Colonic mucosa (tissue), 4 donors: ENCODE measurements around the gene YTHDF1. TPM values are rescaled to one million over a fixed set of nuclear protein-coding genes. Genes with fewer than 3 reads are reported as not detected.

Experiments used
- DNase-seq: peaks from one replicate; pipeline ENCODE4 v3.0.0-alpha.2; 2020
- H3K27ac ChIP-seq: fragments of 200-600 bp; one replicate; pipeline ENCODE4 v1.8.0; 2021
- H3K27me3 ChIP-seq: fragments of 200-600 bp; one replicate; pipeline ENCODE4 v1.8.0; 2021
- H3K36me3 ChIP-seq: fragments of 200-600 bp; one replicate; pipeline ENCODE4 v1.8.0; 2021
- H3K4me1 ChIP-seq: fragments of 200-600 bp; one replicate; pipeline ENCODE4 v1.8.0; 2021; ENCODE audit warnings: mild to moderate bottlenecking
- H3K4me3 ChIP-seq: fragments of 200-600 bp; one replicate; pipeline ENCODE4 v1.8.0; 2021
- H3K9ac ChIP-seq, 2 donors: one replicate each; pipeline ENCODE4 v1.7.0; 2013; ENCODE audit warnings: control low read depth in 2 of 2, low read depth in 2 of 2, low read length in 2 of 2
- H3K9me3 ChIP-seq: fragments of 200-600 bp; one replicate; pipeline ENCODE4 v1.8.0; 2021
- CTCF ChIP-seq: fragments of 200-600 bp; IDR thresholded peaks from one replicate; pipeline ENCODE4 v1.8.0; 2022; ENCODE audit warnings: antibody characterized with exemption, mild to moderate bottlenecking
- intact Hi-C: fragments of 100-400 bp; cut with DNase I; formaldehyde crosslinking; loops from one replicate; pipeline ENCODE4 v1.14.1; 2022
- microRNA-seq: library from miRNA; unstranded; fragments of <30 nt; microRNA quantifications from one replicate; pipeline ENCODE4, GENCODE V29; 2019
- total RNA-seq, 2 donors: library from RNA; stranded (reverse); fragmentation: NEBNext Ultra II Directional in 1 of 2; extraction: Animal tissue kit (Norgen Biotek cat#: 25700) in 1 of 2; gene quantifications; one replicate each; pipeline ENCODE4 v1.2.1, GENCODE V29; 2021
- donor health status: healthy.
- donor health status: DM: no; HTN: no; CAD: no.
- donor health status: DM: no; HTN: no; CAD: no.

The YTHDF1 gene
- total RNA-seq, 2 donors from 2014 or later = 35.4 to 38.7 TPM

GRCh38 chr20:63150391-63150898 lies 65.5 kb downstream of the YTHDF1 start:
- Histone ChIP-seq H3K27ac (no peak overlapping the region), H3K9ac (no peak overlapping the region), H3K9me3 (no peaks in the 10 kb centered on the region), H3K36me3 (no peaks in the 10 kb centered on the region), H3K4me1 (no peaks in the 10 kb centered on the region), H3K4me3 (no peak overlapping the region), H3K27me3 (peaks cover 10% of the 10 kb centered on the region)
- intact Hi-C loops = no loop called here
- TF ChIP-seq CTCF = no peak
- DNase-seq = no peak

- Histone ChIP-seq H3K4me3 (no peak overlapping the region), H3K27me3 (peaks cover 10% of the 10 kb centered on the region), H3K4me1 (no peaks in the 10 kb centered on the region), H3K36me3 (no peaks in the 10 kb centered on the region), H3K9ac (no peak overlapping the region), H3K27ac (no peak overlapping the region), H3K9me3 (no peaks in the 10 kb centered on the region)
- DNase-seq = no peak
- TF ChIP-seq CTCF = no peak
- intact Hi-C loops = no loop called here
Measured at GRCh38 chr20:63149531-63150192, 66.3 kb downstream of the YTHDF1 start.

GRCh38 chr20:63148696-63149095 lies 67.2 kb downstream of the YTHDF1 start:
- Histone ChIP-seq H3K27me3 (peaks cover 7% of the 10 kb centered on the region), H3K9me3 (no peaks in the 10 kb centered on the region), H3K4me1 (no peaks in the 10 kb centered on the region), H3K9ac (no peak overlapping the region), H3K27ac (no peak overlapping the region), H3K4me3 (no peak overlapping the region), H3K36me3 (no peaks in the 10 kb centered on the region)
- no peak for TF ChIP-seq CTCF
- intact Hi-C loops = no loop called here
- no peak for DNase-seq

GRCh38 chr20:63147532-63147931 lies 68.4 kb downstream of the YTHDF1 start:
- Histone ChIP-seq H3K9ac (no peak overlapping the region), H3K36me3 (no peaks in the 10 kb centered on the region), H3K4me3 (no peak overlapping the region), H3K27me3 (peaks cover 5% of the 10 kb centered on the region), H3K27ac (no peak overlapping the region), H3K4me1 (no peaks in the 10 kb centered on the region), H3K9me3 (no peaks in the 10 kb centered on the region)
- TF ChIP-seq CTCF = no peak
- no peak for DNase-seq
- intact Hi-C loops = no loop called here

Small RNA genes lying within 50 kb of the gene (microRNA-seq; reads per million reads assigned to microRNA genes)
- gene MIR124-3 (not detected), gene MIR3196 (not detected)

Other genes starting within 250 kb of the YTHDF1 start
- not detected for gene BHLHE23, start 209.2 kb downstream of the YTHDF1 start, total RNA-seq
- gene BIRC7, start 19.8 kb upstream of the YTHDF1 start, total RNA-seq = not detected
- under 1 TPM in 1 of 2 donors, not detected in 1; 0.29 TPM for gene NKAIN4, start 38.3 kb upstream of the YTHDF1 start, total RNA-seq
- gene ARFGAP1, start 56.7 kb upstream of the YTHDF1 start, total RNA-seq = 100 to 1,000 TPM in 1 of 2 donors, 10 to 100 TPM in 1; 66.9 to 109 TPM
- not detected for gene COL20A1, start 77.1 kb upstream of the YTHDF1 start, total RNA-seq
- gene CHRNA4, start 145.2 kb upstream of the YTHDF1 start, total RNA-seq = under 1 TPM in 1 of 2 donors, not detected in 1; 0.05 TPM